HepG2 (cell line): ENCODE measurements around the gene CYP27A1. TPM values are rescaled to one million over a fixed set of nuclear protein-coding genes. Genes with fewer than 3 reads are reported as not detected.

Experiments
- ATRX ChIP-seq: sonication (generic); formaldehyde crosslinking; IDR thresholded peaks from 2 replicates; pipeline ENCODE4 v1.4.0; 2020; ENCODE audit warnings: missing genetic modification reagents, borderline replicate concordance
- CEBPB ChIP-seq: IDR thresholded peaks from 2 replicates; pipeline ENCODE4 v1.6.1; 2011; ENCODE audit warnings: low read depth, low read length, improper control_type of control experiment, borderline replicate concordance
- HNRNPLL ChIP-seq: fragments of 200-400 bp; formaldehyde crosslinking; IDR thresholded peaks from 2 replicates; pipeline ENCODE4 v1.6.1; 2017; ENCODE audit warnings: mild to moderate bottlenecking, low read depth, low read length; ENCODE audit not compliant: poor library complexity, severe bottlenecking
- MED13 ChIP-seq: sonication (generic); formaldehyde crosslinking; IDR thresholded peaks from 2 replicates; pipeline ENCODE4 v1.5.0; 2020; ENCODE audit warnings: missing genetic modification reagents
- NCOA2 ChIP-seq: sonication (generic); formaldehyde crosslinking; IDR thresholded peaks from 2 replicates; pipeline ENCODE4 v1.8.0; 2022; ENCODE audit warnings: inconsistent platforms
- PHF20 ChIP-seq: sonication (generic); formaldehyde crosslinking; IDR thresholded peaks from 2 replicates; pipeline ENCODE4 v1.5.0; 2020; ENCODE audit warnings: mild to moderate bottlenecking, missing genetic modification reagents
- SMAD9 ChIP-seq: sonication (generic); formaldehyde crosslinking; IDR thresholded peaks from 2 replicates; pipeline ENCODE4 v1.5.1; 2020; ENCODE audit warnings: mild to moderate bottlenecking, missing genetic modification reagents
- SOX5 ChIP-seq: IDR thresholded peaks from 2 replicates; pipeline ENCODE4 v1.6.1; 2016; ENCODE audit warnings: borderline replicate concordance
- SRSF1 ChIP-seq: fragments of 200-400 bp; formaldehyde crosslinking; optimal IDR thresholded peaks from 2 replicates; pipeline ENCODE3; 2017; ENCODE audit warnings: mild to moderate bottlenecking, low read depth, low read length, moderate library complexity
- SRSF4 ChIP-seq: fragments of 200-400 bp; formaldehyde crosslinking; IDR thresholded peaks from one replicate; pipeline ENCODE4 v1.6.1; 2018; ENCODE audit warnings: mild to moderate bottlenecking, low read depth, low read length, moderate library complexity; ENCODE audit not compliant: poor library complexity, severe bottlenecking
- ZBTB7B ChIP-seq: sonication (generic); formaldehyde crosslinking; IDR thresholded peaks from 2 replicates; pipeline ENCODE4 v1.4.0; 2020; ENCODE audit warnings: missing genetic modification reagents
- ZNF318 ChIP-seq: sonication (generic); formaldehyde crosslinking; IDR thresholded peaks from 2 replicates; pipeline ENCODE4 v1.4.0; 2020; ENCODE audit warnings: mild to moderate bottlenecking, missing genetic modification reagents
- ZNF564 ChIP-seq: sonication (generic); formaldehyde crosslinking; IDR thresholded peaks from 2 replicates; pipeline ENCODE4 v1.8.1; 2023; ENCODE audit warnings: mild to moderate bottlenecking, missing genetic modification reagents
- polyA plus RNA-seq, 8 experiments: library from polyadenylated mRNA; depleted of rRNA in 3 of 8; stranded (reverse) in 7 of 8; unstranded in 1 of 8; fragments of >200 nt; fragmentation: Illumina TruSeq in 4 of 8; extraction: Trizol in 4 of 8; gene quantifications; 2 replicates each; pipeline versions ENCODE4 v1.2.1 to v1.2.3, GENCODE V29; 2011 to 2016; ENCODE audit warnings: low read depth in 4 of 8, missing spikeins in 1 of 8, mixed read lengths in 1 of 8; ENCODE audit not compliant: insufficient read depth in 1 of 8
- total RNA-seq, 5 experiments: library from RNA; depleted of rRNA; stranded (reverse); fragments of >200 nt; fragmentation: Illumina TruSeq; extraction: Trizol; gene quantifications; 2 replicates each; pipeline ENCODE4 v1.2.3, GENCODE V29; 2016; ENCODE audit warnings: low read depth in 1 of 5
- TF ChIP-seq, protein P1 (sequence below): sonication (generic); formaldehyde crosslinking; IDR thresholded peaks from 2 replicates; pipeline ENCODE4 v1.5.0; 2020; ENCODE audit warnings: mild to moderate bottlenecking, missing genetic modification reagents, borderline replicate concordance
- TF ChIP-seq, protein P2 (sequence below): sonication (generic); formaldehyde crosslinking; IDR thresholded peaks from 2 replicates; pipeline ENCODE4 v1.5.1; 2020; ENCODE audit warnings: missing genetic modification reagents, mild to moderate bottlenecking, borderline replicate concordance

The CYP27A1 gene
- total and polyA plus RNA-seq, 2 of the 13 experiments (the other 11 are each of a cell fraction or from before 2014, with no cell fraction given): 157 to 266 TPM

DNA sequence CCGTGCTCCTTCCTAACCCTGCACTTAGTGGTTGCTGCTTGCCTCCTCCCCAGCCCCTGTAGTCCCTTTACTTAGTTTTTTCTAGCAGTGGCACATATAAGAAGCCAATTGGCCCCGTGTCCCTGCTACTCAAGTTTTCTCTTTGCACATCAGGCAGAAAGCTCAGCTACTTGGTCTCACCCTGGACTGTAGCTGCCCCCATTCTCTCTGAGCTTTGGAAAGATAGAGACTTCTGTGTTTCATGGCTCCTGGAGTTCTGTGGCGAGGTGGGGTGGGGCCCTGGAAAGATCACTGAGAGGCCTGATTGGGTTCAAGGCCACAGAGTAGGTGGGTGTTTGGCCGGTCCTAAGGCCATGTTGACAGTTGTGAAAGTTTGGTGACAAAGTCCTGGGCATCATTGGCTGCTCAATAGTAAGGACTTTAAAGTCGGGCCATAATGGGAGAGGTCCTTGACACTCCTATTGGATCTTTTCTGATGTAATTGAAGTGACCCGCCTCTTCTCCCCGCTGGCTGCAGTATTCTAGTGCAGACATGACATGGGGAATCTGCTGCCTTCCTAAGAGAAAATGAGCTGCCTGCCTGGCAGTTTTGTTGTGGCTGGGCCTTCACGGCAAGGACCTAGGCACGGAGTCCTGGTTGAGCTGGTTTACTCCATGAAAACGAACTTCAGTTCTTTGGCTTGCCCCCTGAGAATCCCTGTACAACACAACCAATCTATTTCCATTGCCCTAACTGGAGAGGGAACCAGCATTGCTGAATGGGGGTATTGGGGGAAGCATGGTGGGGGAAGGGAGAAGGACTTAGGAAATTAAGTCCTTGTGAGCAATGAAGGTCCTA is 26.2 kb upstream of the CYP27A1 start (continued):
- peak; percentile 97 for TF ChIP-seq ZNF318 (CRISPR knock-in tag)
- no peak for TF ChIP-seq SRSF4
- no peak for TF ChIP-seq SRSF1
- peak; percentile 98 for TF ChIP-seq ZBTB7B
- peak; percentile 94 for TF ChIP-seq SOX5 (CRISPR knock-in tag)
- peak; percentile 99 for TF ChIP-seq NCOA2 (CRISPR knock-in tag)
- no peak for TF ChIP-seq SMAD9
- TF ChIP-seq ATRX (CRISPR knock-in tag): no peak
- TF ChIP-seq HNRNPLL: no peak
- peak; percentile 47; the same call in 1 of the 2 replicates for TF ChIP-seq ZNF564 (CRISPR knock-in tag)
- TF ChIP-seq CEBPB: peak; percentile 95
- TF ChIP-seq, protein P1, sequence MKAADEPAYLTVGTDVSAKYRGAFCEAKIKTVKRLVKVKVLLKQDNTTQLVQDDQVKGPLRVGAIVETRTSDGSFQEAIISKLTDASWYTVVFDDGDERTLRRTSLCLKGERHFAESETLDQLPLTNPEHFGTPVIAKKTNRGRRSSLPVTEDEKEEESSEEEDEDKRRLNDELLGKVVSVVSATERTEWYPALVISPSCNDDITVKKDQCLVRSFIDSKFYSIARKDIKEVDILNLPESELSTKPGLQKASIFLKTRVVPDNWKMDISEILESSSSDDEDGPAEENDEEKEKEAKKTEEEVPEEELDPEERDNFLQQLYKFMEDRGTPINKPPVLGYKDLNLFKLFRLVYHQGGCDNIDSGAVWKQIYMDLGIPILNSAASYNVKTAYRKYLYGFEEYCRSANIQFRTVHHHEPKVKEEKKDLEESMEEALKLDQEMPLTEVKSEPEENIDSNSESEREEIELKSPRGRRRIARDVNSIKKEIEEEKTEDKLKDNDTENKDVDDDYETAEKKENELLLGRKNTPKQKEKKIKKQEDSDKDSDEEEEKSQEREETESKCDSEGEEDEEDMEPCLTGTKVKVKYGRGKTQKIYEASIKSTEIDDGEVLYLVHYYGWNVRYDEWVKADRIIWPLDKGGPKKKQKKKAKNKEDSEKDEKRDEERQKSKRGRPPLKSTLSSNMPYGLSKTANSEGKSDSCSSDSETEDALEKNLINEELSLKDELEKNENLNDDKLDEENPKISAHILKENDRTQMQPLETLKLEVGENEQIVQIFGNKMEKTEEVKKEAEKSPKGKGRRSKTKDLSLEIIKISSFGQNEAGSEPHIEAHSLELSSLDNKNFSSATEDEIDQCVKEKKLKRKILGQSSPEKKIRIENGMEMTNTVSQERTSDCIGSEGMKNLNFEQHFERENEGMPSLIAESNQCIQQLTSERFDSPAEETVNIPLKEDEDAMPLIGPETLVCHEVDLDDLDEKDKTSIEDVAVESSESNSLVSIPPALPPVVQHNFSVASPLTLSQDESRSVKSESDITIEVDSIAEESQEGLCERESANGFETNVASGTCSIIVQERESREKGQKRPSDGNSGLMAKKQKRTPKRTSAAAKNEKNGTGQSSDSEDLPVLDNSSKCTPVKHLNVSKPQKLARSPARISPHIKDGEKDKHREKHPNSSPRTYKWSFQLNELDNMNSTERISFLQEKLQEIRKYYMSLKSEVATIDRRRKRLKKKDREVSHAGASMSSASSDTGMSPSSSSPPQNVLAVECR: peak; percentile 72; the same call in 1 of the 2 replicates
- no peak; the same call in 1 of the 2 replicates for TF ChIP-seq PHF20 (CRISPR knock-in tag)
- TF ChIP-seq, protein P2, sequence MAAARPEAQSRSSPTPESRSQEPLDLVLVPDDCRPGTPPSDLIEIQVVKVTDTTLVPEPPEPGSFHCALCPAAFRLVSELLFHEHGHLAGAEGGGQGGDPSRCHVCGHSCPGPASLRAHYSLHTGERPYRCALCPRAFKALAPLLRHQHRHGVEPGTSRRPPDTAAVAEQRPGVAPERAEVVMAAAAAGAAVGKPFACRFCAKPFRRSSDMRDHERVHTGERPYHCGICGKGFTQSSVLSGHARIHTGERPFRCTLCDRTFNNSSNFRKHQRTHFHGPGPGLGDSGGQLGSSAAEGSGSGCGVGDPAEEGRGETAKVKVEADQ (CRISPR knock-in tag): peak; percentile 88
- peak; percentile 98 for TF ChIP-seq MED13 (CRISPR knock-in tag)
